ENCODE results near the gene OOSP4A. TPM values are rescaled to one million over a fixed set of nuclear protein-coding genes. Genes with fewer than 3 reads are reported as not detected.

Gene OOSP4A
- not detected in 2 replicates for total RNA-seq (2014; rRNA removed; shearing (Covaris generic); ENCODE audit: low replicate concordance)

GRCh38 chr11:59963733-59964132, at the start of gene OOSP4A:
OOSP4A (plus strand) TSS chr11:59964033; CDS start chr11:59964033, 0 bp downstream.
- in situ Hi-C loops (cut with HindIII; ENCODE audit: low pct_unique_long_range_greater_than_20kb, low sequenced_read_pairs): no loop called here
- DNase-seq (ENCODE audit: low read depth): no peak

DNA sequence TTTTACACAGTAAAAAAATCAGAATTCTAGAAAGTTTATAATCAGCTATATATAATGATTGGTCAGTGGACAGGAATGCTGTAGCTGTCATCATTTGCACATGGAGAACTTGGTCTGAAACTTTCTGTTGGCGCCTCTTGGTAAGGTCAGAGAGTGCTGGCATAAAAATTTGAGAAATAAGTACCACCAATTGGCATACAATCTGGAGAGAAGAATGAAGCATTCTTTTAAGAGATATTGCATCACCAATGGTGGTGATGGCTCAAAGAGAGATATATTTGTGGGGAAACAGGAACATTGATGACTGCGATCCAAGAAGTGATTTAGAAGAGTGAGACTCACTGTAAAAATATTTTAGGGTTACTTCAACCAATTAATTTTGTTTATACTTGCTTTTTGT, 45.4 kb upstream of the OOSP4A start:
- in situ Hi-C loops (cut with HindIII; ENCODE audit: low pct_unique_long_range_greater_than_20kb, low sequenced_read_pairs): no loop called here
- no peak for DNase-seq (ENCODE audit: low read depth)

DNA sequence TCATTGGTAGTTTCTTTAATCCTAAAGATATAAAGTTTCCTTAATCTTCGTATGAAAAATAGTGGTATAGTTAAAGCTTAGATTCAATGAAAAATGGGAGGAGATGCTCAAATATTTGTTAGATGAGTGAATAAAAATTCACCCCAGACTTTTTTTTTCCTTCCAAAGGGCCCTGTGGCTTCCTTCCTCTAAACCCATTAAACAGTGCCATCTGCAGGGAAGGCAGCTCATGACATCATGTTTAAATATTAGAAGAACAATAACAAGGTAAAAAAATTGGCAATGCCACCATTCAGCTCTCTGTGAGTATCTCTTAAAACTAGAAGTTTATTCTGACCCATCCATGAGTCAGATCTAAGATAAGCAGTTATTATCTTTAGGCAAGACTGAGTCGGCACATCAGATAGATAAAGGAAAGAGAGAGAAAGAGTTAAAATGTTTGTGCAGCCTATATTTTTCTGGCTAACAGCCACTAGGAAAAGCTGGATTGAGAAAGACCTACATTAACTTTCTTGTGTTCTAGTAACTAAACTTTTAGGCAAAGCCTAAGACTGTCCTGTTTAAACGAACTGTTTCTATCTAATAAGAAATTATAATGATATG, 44.7 kb upstream of the OOSP4A start:
- in situ Hi-C loops (cut with HindIII; ENCODE audit: low pct_unique_long_range_greater_than_20kb, low sequenced_read_pairs): no loop called here
- DNase-seq (ENCODE audit: low read depth): peak; percentile 14

DNA sequence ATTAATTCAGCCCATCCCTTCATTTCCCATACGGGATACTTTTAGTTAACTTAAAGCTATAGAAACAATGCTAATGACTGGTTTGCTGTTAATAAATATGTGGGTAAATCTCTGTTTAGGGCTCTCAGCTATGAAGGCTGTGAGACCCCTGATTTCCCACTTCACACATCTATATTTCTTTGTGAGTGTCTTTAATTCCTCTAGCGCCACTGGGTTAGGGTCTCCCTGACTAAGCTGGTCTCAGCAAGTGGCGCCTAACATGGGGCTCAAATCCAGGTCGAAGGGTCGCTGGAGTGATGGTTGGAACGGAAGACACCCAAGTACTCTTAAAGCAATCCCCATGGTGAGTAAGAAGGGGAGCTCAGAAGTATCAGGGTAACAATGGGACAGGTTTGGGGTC, 40.0 kb upstream of the OOSP4A start:
- in situ Hi-C loops (cut with HindIII; ENCODE audit: low pct_unique_long_range_greater_than_20kb, low sequenced_read_pairs): no loop called here
- no peak for DNase-seq (ENCODE audit: low read depth)

GRCh38 chr11:59931688-59932087, 32.1 kb upstream of the OOSP4A start:
- in situ Hi-C loops (cut with HindIII; ENCODE audit: low pct_unique_long_range_greater_than_20kb, low sequenced_read_pairs): no loop called here
- DNase-seq (ENCODE audit: low read depth): no peak

DNA sequence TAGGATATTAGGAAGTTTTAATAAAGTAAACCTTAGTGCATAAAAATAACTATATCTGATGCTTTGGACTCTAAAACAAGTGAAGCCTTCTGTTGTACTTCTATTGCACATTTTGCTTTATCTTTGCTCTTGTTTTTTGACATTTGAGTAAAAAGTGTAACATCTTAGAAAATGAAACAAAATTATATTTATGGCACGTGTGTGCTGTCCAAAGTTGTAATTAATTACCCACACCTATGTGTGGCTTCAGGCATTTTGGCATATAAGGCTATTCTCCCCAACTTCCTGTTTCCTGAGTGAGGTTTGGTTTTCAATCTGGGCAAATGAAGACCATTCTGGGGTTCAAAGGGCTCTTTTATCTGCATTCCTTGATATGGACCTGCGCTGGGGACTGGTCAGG, 25.7 kb upstream of the OOSP4A start, which contains the start of gene OOSP1:
TSS of gene OOSP1 (plus strand) at position 301 of the 400 bp plus-strand sequence. CDS start at position 324, 23 bp downstream.
- in situ Hi-C loops (cut with HindIII; ENCODE audit: low pct_unique_long_range_greater_than_20kb, low sequenced_read_pairs): no loop called here
- no peak for DNase-seq (ENCODE audit: low read depth)

GRCh38 chr11:59938718-59939117, 25.1 kb upstream of the OOSP4A start:
- no peak for DNase-seq (ENCODE audit: low read depth)
- in situ Hi-C loops (cut with HindIII; ENCODE audit: low pct_unique_long_range_greater_than_20kb, low sequenced_read_pairs): no loop called here

DNA sequence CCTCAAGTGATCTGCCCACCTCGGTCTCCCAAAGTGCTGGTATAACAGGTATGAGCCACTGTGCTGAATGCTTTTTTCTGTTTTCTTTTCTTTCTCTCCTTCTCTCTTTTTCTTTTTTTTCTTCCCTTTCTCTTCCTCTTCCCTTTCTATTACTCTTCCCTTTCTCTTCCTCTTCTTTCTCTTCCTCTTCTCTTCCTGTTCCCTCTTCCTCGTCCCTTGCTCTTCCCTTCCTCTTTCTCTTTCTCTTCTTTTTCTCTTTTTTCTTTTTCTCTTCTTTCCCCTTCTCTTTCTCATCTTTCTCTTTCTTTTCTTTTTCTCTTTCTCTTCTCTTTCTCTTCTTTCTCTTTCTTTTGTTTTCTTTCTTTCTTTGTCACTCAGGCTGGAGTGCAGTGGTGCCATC, 24.4 kb upstream of the OOSP4A start:
- DNase-seq (ENCODE audit: low read depth): no peak
- in situ Hi-C loops (cut with HindIII; ENCODE audit: low pct_unique_long_range_greater_than_20kb, low sequenced_read_pairs): no loop called here

- in situ Hi-C loops (cut with HindIII; ENCODE audit: low pct_unique_long_range_greater_than_20kb, low sequenced_read_pairs): no loop called here
- no peak for DNase-seq (ENCODE audit: low read depth)
These were observed 22.7 kb upstream of the OOSP4A start for GRCh38 chr11:59941091-59941490.

GRCh38 chr11:59943997-59944714, 19.7 kb upstream of the OOSP4A start:
- in situ Hi-C loops (cut with HindIII; ENCODE audit: low pct_unique_long_range_greater_than_20kb, low sequenced_read_pairs): no loop called here
- no peak for DNase-seq (ENCODE audit: low read depth)

GRCh38 chr11:59944720-59945119, 19.1 kb upstream of the OOSP4A start:
- no peak for DNase-seq (ENCODE audit: low read depth)
- in situ Hi-C loops (cut with HindIII; ENCODE audit: low pct_unique_long_range_greater_than_20kb, low sequenced_read_pairs): no loop called here

DNA sequence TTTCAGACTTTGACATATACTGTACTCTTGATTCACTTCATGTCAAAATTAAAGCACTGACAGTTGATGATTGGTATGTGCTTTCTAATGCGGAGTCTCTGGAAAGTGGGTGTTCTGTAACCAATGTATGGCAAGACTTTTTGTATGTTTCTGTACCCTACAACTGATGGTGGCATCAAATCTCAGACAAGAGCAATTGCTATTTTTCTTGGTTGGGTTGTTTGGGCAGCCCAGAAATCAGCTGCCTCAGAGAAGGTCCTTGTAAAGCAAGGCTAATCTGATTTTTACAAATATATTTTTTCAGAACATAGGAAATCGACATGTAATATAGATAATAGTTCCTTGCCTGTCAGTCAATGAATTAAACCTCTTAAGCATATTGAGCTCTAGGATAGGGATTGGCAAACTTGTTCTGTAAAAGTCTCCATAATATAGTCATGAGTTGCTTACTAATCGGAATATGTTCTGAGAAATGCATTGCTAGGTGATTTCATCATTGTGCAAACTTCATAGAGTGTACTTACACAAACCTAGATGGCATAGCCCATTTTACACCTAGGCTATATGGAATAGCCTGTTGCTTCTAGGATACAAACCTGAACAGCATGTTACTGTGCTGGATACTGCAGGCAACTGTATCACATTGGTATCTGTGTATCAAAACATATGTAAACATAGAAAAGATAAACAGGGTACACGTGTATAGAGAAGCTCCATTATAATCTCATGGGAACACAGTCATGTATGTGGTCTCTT, 10.2 kb upstream of the OOSP4A start:
- in situ Hi-C loops (cut with HindIII; ENCODE audit: low pct_unique_long_range_greater_than_20kb, low sequenced_read_pairs): no loop called here
- no peak for DNase-seq (ENCODE audit: low read depth)

GRCh38 chr11:59954219-59954847, 9.5 kb upstream of the OOSP4A start:
- in situ Hi-C loops (cut with HindIII; ENCODE audit: low pct_unique_long_range_greater_than_20kb, low sequenced_read_pairs): no loop called here
- no peak for DNase-seq (ENCODE audit: low read depth)

GRCh38 chr11:59957094-59957493, 6.7 kb upstream of the OOSP4A start:
- peak; percentile 17 for DNase-seq (ENCODE audit: low read depth)
- in situ Hi-C loops (cut with HindIII; ENCODE audit: low pct_unique_long_range_greater_than_20kb, low sequenced_read_pairs): no loop called here

DNA sequence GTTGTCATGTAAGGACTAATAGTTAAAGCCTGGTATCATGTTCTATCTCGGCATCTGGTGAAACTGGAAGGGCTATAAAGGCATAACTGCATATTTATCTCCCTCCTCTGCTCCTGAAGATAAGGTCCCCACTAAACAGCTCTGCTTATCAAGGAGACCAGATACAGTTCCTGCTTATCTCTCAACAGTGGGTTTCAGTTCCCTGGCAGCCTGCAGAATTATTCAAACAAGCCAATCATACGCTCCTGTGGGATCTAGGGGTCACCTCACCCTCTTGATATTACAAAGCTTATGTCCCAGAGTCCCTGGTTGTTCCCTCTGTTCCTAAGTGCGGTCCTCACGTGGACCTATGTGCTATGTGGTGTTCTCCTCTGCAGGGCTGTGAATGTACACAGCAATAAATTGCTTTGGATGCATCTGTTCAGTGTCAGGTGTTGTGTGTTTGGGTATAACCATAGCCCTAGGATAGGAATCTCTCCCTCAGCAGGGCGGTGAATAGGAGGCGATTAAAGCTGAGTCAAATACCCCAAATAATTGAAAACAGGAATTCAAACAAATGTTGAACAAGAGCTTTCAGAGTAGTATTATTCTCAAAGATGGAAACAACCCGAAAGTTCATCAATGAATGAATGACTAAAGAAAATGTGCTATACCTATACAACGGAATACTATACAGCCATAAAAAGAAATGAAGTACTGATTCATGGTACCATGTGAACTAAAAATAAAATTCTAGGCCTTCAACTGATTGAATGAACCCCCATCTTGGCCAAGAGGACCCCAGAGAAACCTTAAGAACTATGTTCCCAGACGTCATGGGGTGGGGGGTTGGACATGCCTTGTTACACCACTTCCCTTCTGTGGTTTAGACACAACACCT, 3.1 kb upstream of the OOSP4A start:
- in situ Hi-C loops (cut with HindIII; ENCODE audit: low pct_unique_long_range_greater_than_20kb, low sequenced_read_pairs): no loop called here
- no peak for DNase-seq (ENCODE audit: low read depth)

GRCh38 chr11:59962107-59962482, 1.7 kb upstream of the OOSP4A start:
- in situ Hi-C loops (cut with HindIII; ENCODE audit: low pct_unique_long_range_greater_than_20kb, low sequenced_read_pairs): no loop called here
- no peak for DNase-seq (ENCODE audit: low read depth)

- in situ Hi-C loops (cut with HindIII; ENCODE audit: low pct_unique_long_range_greater_than_20kb, low sequenced_read_pairs): no loop called here
- no peak for DNase-seq (ENCODE audit: low read depth)
These were observed 1.6 kb downstream of the OOSP4A start for GRCh38 chr11:59965424-59965823.

DNA sequence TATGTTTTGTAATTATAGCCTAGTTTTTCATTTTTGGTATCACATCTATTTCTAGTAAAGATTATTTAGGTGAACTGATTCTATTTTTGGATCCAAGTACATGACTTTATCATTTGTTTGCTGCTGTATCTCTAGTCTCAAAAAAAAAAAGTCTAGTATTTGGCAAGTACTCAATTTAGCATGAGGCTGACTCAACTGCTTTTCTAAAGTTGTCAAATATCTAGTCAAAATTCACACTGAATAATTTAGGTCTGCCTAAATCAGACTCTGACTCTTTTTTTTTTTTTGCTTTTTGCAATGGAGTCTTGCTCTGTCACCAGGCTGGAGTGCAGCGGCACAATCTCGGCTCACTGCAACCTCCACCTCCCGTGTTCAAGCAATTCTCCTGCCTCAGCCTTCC, 2.4 kb downstream of the OOSP4A start:
- no peak for DNase-seq (ENCODE audit: low read depth)
- in situ Hi-C loops (cut with HindIII; ENCODE audit: low pct_unique_long_range_greater_than_20kb, low sequenced_read_pairs): no loop called here

All from Caki2 (cell line).